ENCODE data around the gene CARS1. TPM values are rescaled to one million over a fixed set of nuclear protein-coding genes. Genes with fewer than 3 reads are reported as not detected.

CARS1 gene
- total and polyA plus RNA-seq, 2 experiments from 2014 or later, result 72.9 to 95.9 TPM

GRCh38 chr11:3081386-3081751 lies 24.1 kb upstream of the CARS1 start:
- no peak for DNase-seq (ENCODE audit: low spot score)
- Histone ChIP-seq H3K36me3 (ENCODE audit: insufficient read depth) (no peaks in the 10 kb centered on the region), H4K20me1 (replicated peaks; ENCODE audit: insufficient read depth) (no peaks in the 10 kb centered on the region), H3K27me3 (ENCODE audit: insufficient read depth) (no peaks in the 10 kb centered on the region), H3K9me2 (ENCODE audit: insufficient read depth) (no peaks in the 10 kb centered on the region), H3K4me2 (no peak overlapping the region), H3F3A (replicated peaks; ENCODE audit: low read depth) (no peaks in the 10 kb centered on the region), H3K79me2 (replicated peaks; ENCODE audit: insufficient read depth) (no peaks in the 10 kb centered on the region), H3K4me3 (no peak overlapping the region), H3K27ac (ENCODE audit: low read depth) (no peak overlapping the region), H2AFZ (no peak overlapping the region), H3K4me1 (ENCODE audit: insufficient read depth) (no peaks in the 10 kb centered on the region)
- Mint-ChIP-seq H3K4me1 (no peaks in the 10 kb centered on the region), H3K9me3 (no peaks in the 10 kb centered on the region), H3K27ac (no peak overlapping the region), H3K27me3 (ENCODE audit: insufficient read depth, low read depth, poor library complexity) (peaks cover 7% of the 10 kb centered on the region), H3K4me3 (no peak overlapping the region), H3K36me3 (ENCODE audit: low read depth) (no peaks in the 10 kb centered on the region)
- no peak for TF ChIP-seq ZNF114 (CRISPR knock-in tag; IDR thresholded peaks at IDR 0.05)
- TF ChIP-seq POLR2AphosphoS5 (IDR thresholded peaks at IDR 0.05; ENCODE audit: low read depth), result no peak
- TF ChIP-seq JUNB (IDR thresholded peaks at IDR 0.05; ENCODE audit: unreplicated experiment), result no peak
- TF ChIP-seq, protein P1, sequence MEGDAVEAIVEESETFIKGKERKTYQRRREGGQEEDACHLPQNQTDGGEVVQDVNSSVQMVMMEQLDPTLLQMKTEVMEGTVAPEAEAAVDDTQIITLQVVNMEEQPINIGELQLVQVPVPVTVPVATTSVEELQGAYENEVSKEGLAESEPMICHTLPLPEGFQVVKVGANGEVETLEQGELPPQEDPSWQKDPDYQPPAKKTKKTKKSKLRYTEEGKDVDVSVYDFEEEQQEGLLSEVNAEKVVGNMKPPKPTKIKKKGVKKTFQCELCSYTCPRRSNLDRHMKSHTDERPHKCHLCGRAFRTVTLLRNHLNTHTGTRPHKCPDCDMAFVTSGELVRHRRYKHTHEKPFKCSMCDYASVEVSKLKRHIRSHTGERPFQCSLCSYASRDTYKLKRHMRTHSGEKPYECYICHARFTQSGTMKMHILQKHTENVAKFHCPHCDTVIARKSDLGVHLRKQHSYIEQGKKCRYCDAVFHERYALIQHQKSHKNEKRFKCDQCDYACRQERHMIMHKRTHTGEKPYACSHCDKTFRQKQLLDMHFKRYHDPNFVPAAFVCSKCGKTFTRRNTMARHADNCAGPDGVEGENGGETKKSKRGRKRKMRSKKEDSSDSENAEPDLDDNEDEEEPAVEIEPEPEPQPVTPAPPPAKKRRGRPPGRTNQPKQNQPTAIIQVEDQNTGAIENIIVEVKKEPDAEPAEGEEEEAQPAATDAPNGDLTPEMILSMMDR (conservative IDR thresholded peaks at IDR 0.05; ENCODE audit: low read depth in 2 of 2), result no peak
- no peak for TF ChIP-seq STAT1 (IDR thresholded peaks at IDR 0.05; ENCODE audit: unreplicated experiment)
- no peak for TF ChIP-seq ZNF462 (CRISPR knock-in tag; IDR thresholded peaks at IDR 0.05)
- TF ChIP-seq NANOG (IDR thresholded peaks at IDR 0.05; ENCODE audit: borderline replicate concordance), result no peak
- ATAC-seq, result no peak

Data from GM23338 (cell line).